Measurements from ENCODE around the gene MYO15A.
"Not testable (repeated sequence)": the region's sequence is repeated elsewhere in the genome, so short reads cannot be mapped to it uniquely, and the experiment has no call there.

MYO15A gene

DNA sequence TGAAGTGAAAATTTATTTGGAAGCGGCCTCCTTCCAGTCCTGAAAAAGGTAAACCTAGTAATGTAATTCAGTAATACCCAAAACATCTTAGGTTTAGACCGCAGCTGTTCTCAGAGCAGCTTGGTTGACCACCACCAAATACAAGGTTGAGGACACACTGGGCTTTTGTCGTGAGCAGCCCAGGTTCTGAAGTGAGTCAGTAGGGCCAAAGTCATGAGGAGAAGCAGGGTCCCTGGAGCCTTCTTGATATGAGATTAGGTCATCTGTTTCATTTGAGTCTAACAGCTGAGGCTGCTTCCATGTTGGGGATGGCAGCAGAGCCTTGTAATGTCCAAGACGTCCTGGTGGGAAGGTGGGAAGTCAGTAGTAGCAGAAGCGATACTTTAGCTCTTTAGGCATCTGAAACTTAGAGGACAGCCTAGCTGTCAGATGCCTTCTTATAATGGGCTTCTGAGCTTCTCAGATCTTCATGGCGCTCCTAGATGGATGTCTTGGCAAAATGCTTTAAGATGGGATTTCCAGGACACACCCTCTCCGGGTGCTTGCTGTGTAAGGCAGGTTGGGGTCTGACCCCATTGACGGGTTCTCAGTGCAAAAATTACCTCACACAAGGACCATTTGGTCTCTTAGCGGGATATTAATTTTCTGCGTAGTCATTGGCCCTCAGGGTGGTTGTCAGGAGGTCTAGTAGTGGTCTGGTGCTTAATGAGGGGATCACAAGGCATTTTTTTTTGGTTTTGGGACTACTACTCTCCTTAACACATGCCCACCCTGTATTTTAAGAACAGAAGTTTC, 77.5 kb downstream of the MYO15A start:
- no peak for DNase-seq

DNA sequence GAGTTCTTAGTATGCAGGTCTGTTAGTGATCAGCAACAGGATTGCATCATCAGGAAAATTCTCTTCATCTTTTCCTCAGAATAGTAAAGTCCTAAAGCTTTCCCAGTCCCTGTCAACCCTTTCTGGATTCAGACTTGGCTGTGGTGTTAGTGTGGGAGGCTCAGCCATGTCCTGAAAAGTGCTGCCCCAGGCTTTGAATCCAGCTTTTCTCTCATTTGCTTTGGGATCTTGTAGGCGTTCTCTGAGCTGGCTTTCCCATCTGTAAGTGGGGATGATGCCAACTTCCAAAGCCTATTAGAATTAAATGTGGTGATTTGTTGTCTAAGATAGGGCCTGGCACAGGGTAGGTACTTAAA, 78.0 kb downstream of the MYO15A start:
- no peak for DNase-seq

DNA sequence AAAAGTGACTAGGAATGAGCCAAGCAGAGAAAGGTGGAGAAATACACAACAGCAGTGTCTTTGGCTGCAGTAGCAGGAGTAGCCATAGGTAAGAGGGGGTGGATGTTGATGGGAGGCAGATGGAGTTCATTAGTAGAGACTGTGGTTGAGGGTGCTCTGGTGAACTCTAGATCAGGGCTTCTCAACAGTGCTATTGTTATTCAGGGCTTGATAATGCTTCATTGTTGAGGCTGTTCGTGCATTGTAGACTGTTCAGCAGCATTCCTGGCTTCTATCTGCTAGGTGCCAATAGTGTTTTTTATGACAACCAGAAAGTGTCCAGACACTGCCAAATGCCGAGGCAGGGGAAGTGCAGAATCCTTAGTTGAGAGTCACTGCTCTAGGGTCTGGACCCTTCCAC, 78.7 kb downstream of the MYO15A start:
- DNase-seq, result no peak

DNA sequence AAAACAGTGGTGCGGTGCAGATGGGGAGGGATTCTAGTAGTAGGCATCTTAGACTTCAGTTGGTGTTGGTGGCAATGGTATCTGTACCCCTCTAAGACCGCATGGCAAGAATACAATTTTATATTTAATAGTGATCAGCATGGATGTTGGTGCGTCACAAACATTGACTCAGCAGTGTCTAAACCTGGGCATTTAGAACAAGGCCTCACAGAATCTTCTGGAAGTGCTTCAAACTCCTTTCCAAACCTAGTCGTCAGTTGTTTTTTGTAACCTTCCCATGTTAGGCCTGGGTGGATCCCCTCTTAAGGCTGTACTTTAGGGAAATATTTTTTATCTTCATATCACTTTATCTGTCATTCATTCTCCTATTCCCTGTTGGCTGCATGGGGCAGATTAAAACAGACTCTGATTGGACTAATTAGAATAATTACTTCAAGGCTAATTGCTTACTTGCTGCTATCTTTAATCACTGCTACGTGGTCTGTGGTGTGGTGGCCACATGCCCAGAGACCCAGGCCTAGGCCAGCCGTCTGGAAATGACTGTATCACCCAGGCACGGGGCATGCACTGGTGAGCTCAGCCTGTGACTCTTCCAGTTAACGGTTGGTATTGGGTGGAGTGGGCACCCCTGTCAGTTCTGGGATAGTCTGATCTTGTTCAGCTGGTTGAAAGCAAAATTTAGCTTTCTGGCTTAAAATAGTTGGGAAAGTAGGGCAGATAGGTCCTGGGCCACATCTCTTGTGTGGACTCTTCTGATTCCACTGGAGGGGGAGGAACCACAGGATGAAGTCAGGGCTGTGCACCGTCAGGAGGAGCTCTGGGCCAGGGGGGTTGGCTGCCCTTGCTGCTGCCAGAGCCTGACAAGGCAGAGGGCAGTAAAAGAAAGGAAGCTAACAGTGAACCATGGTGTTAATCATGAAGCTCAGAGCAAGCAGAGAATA, 79.5 kb downstream of the MYO15A start:
- DNase-seq, result peak; percentile 42

DNA sequence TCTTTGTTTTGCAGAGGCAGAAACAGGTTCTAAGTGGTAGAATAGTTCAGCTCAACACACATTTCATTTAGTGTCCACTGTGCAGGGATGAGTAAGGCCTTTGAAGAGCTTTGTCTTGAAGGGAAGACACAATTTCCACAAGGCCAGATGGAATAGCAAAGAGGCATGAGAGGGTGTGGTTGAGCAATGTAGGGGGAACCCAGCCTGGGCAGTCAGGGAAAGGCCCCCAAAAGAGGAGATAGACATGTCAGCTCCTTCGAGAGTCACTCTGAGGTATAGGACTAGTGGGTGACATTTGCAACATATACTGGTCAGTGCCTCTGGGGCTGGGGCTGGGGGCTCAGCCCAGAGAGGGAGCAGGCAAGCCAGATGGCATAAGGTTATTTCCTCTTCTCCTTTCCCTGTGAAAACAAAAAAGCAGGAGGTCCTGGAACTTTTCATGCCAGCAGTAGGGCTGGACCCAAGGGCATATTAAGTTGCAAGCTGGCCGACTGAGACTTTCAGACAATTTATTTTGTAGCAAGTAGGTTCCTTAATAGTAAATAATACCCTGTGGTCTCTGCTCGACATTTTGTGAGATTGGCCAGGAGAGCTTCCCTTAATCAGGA, 82.2 kb downstream of the MYO15A start:
- no peak for DNase-seq

DNA sequence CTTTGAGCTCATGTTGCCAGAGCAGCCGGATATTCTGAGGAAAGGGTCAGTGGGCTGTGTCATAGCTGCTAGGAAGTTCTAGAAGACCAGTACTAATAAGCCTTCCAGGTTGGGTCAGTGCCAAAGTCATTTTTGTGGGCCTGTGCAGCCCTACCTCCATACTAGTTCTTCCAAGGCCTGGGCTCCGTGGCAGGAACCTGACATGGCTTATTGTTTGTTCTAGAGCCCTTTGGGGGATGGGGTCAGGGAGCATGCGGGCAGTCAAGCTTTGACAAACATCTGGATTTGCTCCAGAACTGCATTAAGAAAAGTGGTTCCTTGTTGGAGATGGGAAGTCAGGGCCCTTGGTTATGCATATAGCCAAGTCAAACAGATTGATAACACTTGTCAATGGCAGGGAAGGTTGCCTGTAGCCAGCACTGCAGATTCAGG, 82.7 kb downstream of the MYO15A start:
- no peak for DNase-seq

DNA sequence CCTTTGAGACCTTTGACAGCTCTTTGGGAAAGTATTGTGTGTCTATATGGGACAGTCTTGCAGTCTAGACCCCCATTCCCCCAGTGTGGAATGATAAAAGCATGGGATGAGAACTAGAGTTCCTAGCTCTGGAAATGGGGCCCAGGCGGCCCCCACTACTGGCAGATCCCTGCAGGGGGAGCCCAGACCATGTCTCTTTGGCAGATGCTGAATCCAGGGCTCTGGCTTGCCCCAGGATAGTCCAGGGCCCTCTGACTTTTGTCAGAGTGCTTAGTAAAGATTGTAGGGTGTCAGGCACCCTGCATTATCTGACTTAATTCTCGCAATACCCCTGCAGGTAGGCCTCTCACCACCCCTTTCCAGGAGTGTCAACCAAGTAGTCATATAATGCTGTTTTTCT, 83.4 kb downstream of the MYO15A start:
- DNase-seq, result no peak

DNA sequence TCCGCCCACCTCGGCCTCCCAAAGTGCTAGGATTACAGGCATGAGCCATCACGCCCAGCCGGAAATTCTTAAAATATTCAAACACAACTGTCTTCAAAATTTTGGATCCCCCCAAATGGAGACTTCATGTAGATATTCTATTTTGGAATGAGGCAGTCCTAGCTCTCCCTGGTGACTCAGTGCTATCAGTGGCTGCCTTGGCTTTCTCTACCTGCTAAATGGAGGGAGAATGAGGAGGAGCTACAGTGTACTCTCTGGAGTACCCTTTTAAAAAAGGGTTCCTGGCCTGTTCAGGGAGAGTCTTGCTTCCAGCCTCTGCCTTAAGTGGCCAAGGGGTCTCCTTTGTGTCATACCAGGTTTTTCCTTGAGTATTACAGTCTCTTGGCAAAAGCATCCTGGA, 85.8 kb downstream of the MYO15A start:
- no peak for DNase-seq

DNA sequence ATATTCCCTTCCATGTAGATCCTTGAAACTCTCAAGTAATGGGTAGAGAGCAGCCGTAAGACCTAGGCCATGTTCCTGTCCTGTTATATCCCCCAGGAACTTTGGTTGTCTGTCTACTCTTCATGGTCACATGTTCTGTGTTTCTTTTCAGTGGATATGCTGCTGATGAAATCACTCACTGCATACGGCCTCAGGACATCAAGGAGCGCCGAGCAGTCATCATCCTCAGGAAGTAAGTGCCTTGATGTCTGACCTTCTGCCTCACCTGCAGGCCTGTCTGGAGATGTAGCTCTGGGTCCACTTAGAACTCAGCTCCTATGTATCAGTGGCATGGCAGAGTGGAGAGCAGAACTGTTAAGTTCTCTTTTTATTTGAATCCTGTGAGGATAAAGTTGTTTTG, 86.2 kb downstream of the MYO15A start:
- DNase-seq, result no peak

DNA sequence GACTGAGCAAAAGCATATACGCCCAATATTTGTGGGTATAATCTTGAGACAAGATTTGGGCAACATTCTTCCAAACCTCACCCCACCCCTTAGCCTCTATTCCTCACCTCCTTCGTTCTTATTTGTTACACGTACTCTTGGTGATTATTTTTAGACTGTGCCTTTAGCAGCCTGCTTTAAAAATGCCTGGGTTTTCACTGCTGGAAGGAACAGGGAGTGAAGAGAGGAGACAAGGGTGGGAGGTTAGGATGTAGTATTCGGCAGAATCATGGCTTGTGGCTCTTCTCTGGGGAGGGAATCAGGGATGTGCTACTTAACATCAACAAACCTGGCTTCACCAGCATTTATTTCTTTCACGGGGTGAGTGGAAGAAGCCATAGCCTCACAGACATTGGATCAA, 86.7 kb downstream of the MYO15A start:
- DNase-seq, result no peak

DNA sequence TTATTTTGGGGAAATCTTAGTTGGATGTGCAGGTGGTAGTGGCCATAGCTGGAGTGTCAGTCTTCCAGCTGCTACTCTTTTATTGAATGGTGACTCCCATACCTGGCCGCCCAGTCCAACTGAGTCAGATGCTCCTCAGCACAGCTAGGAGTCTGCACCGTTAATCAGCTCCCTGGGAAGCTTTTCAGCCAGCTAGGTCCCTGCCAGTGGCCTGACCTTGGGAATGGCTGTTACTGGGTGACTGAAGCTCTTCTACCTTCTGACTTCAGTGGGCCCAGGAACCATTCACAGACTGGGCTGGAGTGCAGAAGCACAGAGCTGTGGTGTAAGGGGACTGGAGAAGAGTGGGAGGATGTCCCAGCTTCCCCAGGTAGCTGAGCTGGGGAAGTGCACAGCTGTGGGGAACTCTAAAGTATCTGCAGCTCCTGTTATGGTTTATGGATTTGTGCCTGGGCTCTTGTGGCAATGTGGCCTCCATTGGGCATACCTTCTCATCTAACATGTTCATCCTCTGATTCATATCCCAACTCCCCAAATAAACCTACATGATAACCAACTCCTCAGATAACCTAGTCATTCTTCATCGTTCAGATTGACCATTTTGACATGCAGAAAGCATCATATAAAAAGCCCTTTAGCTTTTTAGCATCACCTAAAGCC, 89.1 kb downstream of the MYO15A start:
- DNase-seq, result no peak

DNA sequence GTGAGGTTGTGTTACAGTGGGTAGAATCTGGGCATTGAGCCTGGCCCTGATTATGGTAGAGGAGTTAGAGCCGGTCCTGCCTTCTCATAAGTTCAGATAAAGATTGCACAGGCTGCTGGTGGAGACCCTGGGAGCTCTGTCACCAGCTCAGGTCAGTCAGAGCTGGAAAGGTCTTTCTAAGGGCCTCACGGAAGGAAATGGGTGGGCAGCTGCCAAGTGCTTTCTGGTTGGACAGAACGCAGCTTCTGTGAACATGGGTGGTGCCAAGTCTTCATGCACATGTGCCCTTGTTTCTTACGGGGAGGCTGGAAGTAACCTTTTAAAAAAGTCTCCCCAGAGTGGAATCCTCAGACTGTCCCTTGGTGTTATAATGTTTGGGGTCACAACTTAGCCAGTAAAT, 90.0 kb downstream of the MYO15A start:
- no peak for DNase-seq

DNA sequence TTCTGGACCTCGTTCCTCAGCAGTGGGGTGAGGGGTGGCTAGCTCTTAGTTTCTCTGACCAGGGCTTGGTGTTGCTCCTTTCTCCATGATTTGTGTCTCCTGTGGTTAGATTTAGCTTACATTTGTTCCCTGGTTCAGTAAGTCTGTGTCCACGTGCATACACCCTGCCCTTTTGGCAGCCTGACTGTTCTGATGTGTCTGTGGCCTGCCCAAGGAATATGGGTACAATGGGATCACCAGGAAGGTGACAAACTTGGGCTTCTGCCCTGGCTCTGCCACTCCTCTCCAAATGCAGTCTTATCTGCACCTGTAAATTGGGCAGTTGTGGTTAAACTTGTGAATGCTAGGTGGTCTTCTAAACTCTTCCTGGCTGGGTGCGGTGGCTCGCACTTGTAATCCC, 92.6 kb downstream of the MYO15A start:
- DNase-seq, result no peak

DNA sequence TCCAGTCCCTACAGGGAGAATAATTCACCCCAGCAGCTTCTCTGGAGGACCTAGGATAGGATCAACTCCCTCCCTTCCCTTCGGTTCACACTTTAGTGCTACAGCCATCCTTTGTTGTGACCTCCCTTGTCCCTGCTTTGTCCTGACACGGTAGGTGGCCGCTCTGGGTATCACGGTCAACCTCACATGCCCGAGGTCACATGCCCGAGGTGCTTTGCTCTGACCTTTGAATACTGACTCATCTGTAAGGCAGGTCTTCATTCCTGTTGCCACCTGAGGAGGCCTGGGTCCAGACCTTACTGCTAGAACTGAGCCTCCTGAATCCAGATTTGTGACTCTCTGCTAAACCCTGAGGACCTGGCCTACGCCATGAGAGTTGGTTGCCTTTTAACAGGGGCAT, 94.8 kb downstream of the MYO15A start:
- DNase-seq, result no peak

DNA sequence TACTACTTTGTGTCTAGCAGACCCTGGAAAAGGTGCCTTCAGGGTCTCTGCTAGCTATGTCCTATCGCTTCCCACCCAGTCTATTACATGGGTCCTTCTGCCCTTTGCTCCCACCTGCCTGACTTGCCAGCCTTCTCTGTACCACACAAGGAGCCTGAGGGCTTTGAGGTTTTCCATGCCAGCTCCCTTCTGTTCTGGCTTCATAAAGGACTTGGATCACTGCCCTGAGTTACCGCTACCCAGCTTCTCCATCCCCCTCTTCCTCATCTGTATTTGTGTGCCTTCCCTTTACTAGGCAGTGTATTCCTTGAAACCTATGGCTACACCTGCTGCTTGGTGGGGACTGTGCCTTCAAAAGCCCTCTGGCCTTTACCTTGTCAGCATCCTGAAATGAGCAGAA, 97.3 kb downstream of the MYO15A start:
- DNase-seq, result no peak

DNA sequence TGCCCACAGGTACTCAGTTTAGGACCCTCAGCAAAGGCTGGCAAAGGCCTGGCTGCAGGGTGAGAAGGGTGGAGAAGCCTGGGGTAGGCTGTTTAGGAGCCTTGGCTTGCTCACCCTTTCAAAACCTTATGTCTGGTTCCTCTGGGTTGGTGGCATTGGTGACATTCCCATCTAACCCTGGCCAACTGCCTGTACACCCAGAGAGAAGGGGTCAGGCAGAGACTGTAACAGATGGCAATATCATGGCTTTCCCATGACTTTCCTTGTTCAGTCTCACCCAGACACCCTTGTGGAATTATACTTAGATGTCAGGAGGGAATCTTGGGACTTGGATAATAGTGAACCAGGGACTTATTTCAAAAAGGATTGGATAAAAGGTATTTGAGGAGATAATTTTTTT, 98.4 kb downstream of the MYO15A start:
- no peak for DNase-seq

DNA sequence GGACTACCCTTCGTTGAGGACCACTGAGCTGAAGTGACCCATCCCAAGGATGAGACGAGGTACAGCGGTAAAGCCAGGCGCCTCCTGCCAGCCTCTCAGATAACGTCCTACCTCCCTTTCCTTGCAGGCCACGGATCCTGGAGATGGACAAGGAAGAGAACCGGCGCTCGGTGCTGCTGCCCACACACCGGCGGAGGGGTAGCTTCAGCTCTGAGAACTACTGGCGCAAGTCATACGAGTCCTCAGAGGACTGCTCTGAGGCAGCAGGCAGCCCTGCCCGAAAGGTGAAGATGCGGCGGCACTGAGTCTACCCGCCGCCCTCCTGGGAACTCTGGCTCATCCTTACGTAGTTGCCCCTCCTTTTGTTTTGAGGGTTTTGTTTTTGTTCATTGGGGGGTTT, 99.5 kb downstream of the MYO15A start:
- no peak for DNase-seq

DNA sequence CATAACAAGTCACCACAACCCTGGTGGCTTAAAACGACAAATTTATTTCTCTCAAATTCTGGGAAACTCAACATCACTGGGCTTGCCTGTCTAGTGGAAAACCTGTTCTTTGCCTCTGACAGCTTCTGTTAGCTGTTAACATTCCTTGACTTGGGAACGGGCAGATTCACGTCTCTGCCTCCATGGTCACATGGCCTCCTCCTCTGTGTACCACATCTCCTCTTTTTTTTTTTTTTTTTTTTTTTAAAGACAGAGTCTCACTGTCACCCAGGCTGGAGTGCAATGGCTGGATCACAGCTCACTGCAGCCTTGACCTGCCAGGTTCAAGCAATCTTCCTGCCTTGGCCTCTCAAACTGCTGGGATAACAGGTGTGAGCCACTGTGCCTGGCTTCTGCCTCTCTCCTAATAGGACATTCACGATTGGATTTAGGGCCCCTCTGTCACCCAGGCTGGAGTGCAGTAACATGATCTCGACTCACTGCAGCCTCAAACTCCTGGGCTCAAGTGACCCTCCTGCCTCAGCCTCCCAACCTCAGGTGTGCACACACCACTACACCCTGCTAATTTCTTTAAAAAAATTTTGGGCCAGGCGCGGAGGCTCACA, 105.2 kb downstream of the MYO15A start:
- no peak for DNase-seq

DNA sequence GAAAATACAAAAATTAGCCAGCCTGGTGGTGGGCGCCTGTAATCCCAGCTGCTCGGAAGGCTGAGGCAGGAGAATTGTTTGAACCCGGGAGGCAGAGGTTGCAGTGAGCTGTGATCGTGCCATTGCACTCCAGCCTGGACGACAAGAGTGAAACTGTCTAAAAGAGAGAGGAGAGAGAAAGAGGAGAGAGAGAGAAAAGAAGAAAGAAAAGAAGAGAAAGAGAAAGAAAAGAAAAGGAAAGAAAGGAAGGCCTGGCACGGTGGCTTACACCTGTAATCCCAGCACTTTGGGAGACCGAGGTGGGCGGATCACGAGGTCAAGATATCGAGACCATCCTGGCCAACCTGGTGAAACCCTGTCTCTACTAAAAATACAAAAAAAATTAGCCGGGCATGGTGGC, 108.3 kb downstream of the MYO15A start:
- DNase-seq, result not testable (repeated sequence)

DNA sequence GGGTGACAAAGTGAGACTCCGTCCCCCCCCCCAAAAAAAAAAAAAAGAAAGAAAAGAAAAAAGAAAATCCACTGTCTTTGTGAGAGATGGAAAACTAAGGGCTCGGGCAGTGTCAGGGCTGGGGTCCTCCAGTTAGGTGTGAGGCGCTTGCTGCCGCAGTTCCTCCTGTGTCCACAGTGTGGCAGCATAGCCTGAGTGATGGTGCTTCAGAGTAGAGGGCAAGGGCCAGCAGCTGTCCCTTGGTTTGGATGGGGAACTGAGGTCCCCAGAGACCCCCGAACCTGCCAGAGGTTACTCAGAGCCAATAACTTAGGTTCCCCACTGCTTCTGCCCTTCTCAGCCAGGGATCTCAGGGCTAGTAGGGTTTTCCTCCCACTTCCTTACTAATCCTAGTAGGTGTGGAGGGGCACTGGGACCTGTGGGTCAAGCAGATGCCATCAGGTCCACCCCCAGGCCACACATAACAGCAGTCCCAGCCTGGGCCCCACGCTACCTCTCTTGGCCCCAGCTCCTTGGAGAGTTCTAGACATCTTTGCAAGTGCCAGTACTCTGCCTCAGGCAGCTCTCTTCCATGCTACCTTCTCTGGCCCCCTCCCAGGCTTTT, 109.0 kb downstream of the MYO15A start:
- peak; percentile 38 for DNase-seq

DNA sequence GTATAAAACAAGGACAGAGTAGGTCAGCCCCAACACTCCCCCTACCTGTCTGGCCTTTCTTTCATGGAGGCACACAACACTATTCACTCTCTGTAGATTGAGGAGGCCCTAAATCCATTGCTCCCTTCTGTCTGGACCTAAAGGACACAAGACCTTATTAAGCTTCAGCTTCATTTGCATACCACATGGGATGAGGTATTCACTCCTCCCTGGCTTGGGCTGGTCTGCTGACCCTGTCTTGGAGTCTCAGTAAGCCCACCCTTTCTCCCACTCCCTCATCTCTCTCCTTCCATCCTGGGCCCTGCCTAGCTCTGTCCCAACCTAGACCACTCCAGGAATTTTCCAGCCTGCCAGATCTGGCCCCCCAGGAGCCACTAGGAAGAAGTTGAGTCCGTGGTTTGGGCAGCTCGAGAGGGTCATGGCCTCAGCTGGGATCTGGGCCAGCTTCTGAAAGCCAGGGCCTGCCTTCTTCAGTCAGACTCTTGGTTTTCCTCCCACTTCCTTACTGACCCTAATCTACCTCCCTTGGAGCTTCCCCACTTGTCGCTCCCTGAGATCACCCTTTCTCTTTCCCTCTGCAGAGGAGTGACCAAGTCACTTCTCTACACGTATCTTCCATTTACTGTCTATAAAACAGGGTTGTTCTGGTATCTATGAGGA, 110.3 kb downstream of the MYO15A start:
- no peak for DNase-seq

DNA sequence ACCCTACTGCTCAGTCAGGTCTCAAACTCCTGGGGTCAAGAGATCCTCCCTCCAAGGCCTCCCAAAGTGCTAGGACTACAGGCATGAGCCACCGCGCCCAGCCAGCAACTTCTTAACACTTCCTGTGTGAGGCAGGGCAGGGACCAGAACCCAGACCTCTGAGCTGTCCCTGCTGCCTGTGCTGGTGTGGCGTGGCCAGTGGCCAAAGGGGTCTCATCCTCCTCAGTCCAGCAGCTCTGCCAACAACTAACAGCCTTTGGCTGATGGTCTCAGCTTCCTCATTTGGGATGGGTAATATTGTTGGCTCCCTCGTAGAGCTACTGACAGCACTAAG, 115.5 kb downstream of the MYO15A start:
- no peak for DNase-seq

Measured in T1000 (cell line).